GM21528 (cell line): ENCODE measurements around the gene TMEM174.

Experiments
- ATAC-seq: cut with Tn5 transposase; IDR thresholded peaks from one replicate; pipeline ENCODE4 v1.9.1; 2021; ENCODE audit warnings: mild to moderate bottlenecking, moderate library complexity; ENCODE audit not compliant: unreplicated experiment, low FRiP score

Gene TMEM174

DNA sequence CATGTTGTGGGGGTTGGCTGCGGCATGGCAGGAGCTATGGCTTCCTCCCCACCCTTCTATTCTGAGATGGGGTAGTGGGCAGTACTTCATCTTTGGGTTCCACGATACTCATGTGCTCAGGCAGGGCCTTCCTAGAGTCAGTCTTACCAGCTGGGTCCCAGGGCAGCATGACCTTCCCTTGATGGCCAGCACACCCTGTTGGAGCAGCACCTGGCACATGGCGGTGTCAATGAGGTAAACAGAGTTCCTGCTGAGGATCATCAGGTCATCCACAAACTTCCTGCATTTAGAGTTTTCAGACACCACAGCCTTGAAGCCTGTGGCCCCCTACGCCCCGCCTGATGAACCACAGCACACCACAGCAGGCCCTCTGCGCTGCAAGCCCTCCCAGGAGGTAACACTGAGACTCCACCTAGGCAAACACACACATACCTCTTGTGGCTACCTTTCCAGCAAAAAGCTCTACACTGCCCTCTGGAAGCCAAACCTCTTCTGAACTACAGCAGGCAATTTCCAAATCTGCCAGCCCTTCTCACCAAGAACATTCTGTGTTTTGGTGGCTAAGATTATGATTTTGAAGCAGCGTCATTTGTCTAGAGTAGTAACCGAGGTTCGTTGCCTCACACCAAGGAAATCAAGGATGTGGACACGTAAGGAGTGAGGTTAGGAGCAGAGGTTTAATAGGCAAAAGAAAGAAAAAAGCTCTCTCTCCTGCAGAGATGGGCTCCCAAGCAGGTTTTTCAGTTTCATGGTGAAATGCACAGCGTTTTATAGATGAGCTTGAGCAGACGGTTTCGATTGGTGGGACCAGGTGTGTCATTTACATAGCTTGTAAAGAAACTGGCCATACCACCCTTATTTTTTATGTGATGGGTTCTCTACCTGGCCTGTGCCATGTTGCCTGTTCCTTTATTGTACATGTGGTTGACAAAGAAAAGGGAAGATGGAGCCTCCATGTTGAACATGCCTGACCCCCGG, 20.3 kb upstream of the TMEM174 start:
- ATAC-seq = no peak

DNA sequence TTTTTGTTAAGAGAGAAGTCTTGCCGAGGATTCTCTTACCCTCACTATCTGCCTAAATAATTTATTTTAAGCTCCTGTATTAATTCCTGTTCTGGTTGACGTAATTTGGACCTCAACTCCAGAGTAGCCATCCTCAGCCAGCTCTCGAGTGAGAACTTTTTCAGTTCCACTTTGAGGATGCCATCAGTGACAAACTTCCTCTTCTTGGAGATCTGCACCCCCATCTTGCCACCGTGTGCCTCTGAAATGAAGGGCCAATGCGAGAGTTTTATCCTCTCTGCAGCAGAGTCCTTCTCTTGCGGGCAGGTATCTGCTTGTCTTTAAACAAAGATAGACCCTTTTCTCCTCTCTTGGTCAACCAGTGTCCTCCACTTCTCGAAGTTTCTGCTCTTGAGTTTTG, 19.5 kb upstream of the TMEM174 start:
- no peak for ATAC-seq

DNA sequence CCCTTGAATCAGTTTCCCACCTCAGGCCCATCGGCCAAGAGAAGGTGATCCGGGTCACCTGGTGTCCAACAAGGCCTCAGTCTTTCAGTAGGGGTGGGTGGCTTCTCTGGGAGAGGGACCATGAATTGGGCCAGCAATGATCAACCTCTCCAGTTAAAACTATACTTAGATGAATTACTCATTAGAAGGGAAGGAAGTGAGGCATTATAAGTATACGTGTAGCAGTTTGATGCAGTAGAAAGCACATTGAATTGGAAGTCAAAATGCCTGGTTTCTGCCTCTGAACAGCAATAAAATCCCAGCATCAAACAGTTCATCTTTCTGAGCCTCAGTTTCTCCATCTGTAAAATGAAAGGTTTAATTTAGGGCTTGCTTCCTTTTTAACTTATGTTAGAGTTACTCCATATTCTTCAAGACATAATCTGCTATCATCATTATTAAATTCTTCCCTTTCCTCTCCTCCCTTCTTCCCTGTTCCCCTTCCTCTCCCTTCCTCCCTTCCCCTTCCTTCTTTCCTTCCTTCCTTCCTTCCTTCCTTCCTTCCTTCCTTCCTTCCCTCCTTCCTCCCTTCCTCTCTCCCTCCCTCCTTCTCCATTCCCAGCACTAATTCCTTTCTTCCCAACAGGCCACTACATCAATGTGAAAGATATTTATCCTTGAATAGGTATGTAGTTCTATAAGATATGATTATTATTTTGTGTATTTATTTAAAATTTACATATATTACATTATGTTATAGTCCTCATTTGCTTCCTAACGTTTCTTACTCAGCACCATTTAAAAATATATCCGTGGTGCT, 18.6 kb upstream of the TMEM174 start:
- no peak for ATAC-seq

DNA sequence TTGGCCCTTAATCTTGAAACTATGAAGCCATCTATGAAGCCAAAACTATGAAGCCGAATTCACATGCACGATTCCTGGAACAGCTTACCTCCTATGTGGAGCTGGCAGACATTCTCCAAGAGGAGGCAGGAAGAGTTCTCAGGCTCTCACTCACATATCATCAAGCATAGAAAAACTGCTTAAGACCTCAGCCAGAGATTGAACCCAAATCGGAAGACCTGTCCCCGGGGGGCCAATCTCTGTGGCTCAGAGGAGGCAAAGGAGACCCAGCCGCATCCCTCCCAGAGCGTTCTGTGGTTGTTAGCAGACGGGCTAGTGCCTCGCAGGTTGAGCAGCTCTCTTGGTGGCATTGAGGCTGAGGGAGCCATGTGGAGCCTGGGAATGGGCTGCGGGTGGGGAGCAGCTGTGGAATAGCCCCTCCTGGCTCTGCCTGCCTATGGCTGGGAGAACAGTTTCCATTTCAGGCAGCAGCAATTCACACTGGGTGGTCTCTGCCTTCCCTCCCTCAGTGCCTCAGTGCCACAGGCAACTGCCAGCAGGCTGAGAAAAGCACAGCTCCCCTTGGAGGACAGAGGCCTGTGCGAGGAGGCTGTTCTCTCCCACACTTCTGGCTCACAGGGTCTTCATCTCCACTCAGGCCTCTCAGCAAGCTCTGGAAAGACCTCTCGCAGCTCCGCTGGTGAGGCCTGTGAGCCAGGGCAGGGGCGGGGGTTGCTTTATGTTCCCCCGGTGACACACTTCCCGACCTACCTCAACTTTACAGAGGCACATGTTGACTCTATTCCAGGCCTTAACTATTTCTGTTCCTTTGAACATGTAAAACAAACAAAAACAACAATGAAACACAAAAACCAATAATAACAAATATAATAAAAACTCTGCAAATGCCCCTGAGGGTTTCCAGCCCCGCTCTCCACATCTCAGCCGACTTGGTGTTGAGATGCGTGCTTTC, 17.4 kb upstream of the TMEM174 start:
- ATAC-seq = no peak

DNA sequence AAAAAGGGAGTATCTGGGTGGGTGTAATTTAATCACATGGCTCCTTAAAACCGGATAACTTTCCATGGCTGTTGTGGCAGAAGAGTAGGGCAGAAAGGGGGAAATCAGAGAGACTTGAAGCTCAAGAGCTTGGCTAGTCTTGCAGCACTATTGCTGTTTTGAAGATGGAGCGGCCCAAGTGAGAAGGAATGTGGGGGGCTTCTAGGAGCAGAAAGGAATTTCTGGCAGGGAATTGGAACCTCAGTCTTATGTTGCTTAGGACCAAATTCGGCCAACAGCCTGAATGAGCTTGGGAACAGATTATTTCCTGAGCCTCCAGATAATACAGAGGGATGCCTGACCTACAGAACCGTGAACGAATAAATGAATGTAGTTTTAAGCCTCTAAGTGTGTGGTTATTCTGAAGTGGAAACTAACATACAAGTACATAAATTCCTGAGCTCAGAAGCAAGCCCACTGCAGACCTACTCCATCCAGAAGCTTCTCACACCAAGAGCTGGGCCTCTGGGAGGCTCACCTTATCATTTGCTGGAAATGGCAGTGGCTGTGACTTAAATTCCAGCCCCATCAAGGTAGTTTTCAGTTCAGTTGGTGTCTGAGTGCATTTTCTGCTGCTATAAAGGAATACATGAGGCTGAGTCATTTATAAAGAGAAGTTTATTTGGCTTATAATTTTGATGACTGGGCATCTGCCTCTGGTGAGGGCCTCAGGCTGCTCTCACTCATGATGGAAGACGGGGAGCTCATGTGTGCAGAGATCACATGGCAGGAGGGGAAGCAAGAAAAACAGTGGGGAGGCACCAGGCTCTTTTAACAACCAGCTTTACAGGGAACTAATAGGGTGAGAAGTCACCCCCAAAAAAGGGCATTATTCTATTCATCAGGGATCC, 15.3 kb upstream of the TMEM174 start:
- ATAC-seq = no peak

DNA sequence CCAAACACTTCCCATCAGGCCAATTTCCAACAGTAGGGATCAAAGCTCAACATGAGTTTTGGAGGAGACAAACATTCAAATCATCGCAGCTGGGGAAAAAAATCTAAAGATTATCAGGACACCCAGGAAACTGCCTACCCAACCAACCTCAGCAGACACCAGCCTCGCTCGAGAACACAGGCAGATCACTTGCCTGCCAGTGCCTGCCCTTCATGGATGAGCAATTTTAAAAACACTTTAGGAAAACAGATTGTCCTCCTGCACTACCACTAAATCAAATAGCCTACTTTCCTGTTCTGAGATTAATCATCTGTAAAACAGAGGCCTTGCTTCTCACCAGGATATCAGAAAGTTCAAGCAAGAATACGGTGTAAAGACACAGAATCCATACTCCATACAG, 14.7 kb upstream of the TMEM174 start:
- no peak for ATAC-seq

DNA sequence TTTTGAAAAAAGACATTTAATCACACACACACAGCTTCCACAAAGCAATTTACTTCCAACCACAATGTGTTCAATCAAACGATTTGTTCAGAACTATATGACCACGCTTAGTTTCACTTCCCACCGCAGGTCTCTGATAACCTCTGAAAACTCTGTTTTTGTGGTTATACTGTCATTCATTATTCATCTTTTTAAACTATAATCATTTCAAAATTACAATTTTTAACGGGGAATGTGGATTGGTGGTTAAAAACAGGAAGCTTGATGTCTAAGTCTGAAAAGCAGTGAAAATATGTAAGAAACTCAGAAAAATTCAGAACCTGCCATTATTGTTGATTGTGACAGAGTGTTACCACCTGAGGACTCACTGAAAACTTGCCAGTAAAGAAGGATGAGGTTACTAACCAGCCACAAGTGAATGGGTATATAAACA, 12.7 kb upstream of the TMEM174 start:
- peak; percentile 80 for ATAC-seq

DNA sequence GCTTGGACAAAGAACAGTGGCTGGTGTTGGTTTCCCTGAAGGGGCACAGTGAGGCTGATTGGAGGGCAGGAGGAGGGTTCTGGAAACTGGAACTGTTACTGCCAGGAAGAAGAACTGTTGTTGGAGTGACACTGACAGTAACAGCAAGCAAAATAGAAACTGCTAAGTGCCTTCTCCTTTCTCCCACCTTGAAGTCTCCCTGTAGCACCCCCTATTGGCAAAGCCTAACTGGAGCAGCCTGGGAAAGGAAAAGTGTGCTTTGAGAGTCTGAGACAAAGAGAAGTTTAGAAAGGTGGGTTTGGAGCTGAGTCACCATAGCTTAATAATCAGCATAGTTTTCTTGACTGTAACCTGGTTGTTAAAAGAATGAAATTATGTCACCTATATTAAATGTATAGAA, 2.5 kb upstream of the TMEM174 start:
- ATAC-seq = no peak

DNA sequence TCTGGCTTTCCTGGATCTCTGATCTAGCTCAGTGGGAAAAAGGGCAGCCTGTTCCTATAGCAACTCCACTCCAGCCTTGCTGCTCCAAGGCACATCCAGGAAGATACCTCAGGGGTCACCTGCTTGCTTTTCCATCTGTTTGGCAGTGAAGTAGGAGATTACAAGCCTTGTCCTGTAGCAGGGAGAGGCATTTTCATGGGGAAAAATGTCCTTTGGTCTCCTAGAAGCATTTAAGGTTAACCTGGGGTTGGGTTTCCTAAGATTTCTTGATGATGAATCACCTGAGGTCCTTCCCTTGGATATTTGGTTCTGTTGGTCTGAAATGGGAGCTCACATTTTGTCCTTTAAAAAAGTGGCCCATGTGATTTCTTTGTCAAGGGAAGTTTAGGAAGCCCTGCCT, 1.5 kb upstream of the TMEM174 start:
- ATAC-seq = no peak

DNA sequence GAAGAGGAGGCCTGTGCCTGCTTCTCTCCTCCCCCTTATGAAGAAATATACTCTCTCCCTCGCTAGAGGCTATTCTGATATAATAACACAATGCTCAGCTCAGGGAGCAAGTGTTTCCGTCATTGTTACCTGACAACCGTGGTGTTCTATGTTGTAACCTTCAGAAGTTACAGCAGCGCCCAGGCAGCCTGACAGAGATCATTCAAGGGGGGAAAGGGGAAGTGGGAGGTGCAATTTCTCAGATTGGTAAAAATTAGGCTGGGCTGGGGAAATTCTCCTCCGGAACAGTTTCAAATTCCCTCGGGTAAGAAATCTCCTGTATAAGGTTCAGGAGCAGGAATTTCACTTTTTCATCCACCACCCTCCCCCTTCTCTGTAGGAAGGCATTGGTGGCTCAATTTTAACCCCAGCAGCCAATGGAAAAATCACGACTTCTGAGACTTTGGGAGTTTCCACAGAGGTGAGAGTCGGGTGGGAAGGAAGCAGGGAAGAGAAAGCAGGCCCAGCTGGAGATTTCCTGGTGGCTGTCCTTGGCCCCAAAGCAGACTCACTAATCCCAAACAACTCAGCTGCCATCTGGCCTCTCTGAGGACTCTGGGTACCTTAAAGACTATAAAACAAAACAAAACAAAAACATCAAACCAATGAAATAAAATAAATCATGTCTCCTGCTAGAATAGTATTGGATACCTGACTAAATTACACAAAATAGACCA, 1.3 kb downstream of the TMEM174 start:
- ATAC-seq = no peak

DNA sequence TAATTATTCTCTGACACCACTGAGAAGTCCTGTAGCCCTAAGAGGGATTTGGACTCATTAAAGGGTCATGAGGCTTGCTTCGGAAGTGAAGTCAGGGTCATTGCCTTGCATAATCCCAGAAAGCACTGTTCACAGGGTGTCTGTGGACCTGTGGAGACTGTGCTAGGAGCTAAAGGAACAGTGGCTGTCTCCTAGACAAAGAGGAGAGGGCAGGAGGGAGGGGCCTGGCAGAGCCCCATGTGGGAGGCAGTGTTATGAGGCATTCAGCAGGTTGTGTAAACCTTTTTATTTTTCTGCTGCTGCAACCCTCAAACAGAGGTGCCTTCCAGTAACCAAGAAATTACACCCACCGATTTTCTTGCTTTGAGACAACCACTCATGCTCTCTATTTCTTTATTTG, 3.3 kb downstream of the TMEM174 start:
- no peak for ATAC-seq

DNA sequence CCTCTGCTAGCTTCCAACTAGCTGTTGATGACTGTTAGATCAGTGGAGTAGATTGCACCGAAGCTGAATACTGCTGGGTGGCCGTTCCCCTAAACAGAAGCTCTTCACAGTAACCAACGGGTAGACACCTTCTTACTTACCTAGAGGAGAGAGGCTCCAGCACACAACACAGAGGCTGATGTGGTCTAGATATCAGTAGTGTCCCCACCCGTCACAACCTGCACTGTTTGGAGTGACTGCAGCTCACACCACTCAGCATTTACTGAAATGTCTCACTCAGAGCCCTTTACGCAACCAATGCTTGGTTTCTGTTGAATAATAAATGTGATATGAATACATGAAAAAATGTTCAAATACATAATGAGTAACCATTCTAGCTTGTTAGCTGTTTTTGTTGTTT, 5.3 kb downstream of the TMEM174 start:
- no peak for ATAC-seq

DNA sequence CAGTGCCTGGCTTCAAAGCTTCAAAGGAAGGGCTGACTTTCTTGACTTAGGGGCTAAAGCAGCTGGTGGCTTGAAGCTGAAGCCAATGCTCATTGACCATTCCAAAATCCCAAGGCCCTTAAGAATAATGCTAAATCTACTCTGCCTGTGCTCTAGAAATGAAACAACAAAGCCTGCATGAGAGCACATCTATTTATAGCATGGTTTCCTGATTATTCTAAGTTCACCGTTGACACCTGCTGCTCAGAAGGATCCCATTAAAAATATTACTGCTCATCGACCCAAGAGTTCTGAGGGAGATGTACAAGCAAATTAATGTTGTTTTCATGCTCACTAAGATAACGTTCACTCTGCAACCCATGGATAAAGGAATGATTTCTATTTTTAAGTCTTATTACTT, 6.7 kb downstream of the TMEM174 start:
- no peak for ATAC-seq

DNA sequence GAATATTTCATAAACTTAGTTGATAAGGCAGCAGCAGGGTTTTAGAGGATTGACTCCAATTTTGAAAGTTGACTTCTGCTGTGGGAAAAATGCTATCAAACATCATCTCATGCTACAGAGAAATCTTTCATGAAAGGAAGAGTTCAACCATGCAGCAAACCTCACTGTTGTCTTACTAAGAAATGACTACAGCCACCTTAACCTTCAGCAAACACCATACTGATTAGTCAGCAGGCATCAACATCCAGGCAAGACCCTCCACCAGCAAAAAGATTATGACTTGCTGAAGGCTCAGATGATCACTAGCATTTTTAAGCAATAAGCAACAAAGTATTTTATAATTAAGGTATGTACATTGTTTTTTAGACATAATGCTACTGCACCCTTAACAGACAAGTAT, 7.6 kb downstream of the TMEM174 start:
- no peak for ATAC-seq

DNA sequence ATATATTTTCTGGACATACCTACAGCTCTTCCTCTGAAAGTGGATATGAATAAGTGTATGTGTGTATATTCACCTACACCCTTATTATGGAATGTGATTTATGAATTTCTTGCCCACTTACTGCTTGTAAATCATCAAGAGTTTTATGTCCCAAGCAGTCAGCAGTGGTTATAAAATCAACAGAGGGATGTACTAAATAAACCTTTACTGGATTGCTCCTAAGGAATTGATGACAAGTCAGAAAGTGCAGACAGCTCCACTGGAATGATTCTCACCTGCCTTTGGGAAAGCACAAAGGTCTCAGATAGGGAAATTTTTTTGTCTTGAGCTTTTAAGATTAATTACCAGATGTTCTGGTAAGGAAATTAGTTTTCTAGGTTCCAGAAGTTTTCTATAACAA, 9.3 kb downstream of the TMEM174 start:
- no peak for ATAC-seq

DNA sequence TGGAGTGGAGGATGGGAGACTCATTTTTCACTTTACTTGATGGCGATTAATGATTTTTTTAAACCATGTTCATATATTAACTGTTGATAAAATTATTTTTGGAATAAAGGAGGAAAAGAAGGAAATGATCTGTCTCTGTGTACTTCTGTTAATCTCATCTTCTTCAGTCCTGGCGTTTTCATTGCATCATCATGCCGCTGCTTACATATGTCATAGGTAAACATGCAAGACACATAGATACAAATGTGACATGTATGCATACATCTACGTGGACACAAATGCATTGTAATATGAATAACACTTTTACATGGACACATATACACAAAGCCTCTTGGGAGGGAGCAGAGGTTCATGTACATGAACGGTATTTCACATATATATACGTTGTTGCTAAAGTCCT, 10.0 kb downstream of the TMEM174 start:
- ATAC-seq = no peak

DNA sequence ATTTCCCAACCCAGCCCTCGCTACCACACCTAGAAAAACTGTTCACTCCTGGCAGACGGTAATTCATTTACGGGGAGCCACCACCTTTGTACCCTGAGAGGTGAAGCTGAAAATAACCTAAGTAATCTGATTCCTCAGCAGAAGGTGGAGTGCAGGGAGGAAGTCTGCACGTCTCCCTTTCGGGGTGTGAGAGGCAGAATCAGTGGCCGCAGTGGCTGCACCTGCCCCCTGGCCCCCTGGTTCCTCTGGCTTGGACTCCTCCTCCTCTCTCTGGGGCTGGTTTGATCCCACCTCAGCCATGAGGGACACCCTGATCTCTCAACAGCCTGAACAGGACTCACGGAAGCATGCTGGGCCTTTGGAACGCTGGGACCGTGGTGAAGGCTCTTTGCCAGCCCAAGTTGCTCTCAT, 10.5 kb downstream of the TMEM174 start:
- no peak for ATAC-seq

DNA sequence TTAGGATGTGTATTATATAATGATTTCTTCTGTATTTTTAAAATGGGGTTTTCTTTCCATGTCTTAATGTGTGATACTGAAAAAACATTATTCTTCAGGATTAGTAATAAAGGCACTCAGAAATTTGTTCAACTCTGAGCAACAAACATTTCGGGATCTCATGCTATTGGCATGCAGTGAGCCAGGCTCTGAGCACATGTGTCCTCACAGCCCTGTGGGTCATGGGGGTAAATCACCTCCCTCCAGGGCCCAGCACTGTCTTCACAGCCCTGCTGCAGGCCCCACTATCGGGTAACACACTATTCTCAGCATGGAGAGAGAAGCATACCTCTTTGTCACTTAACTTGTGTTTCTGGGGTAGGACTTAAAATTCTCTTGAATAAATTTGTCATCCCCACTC, 14.0 kb downstream of the TMEM174 start:
- ATAC-seq = no peak
